KMS-11 (cell line): ENCODE results near the gene CHPF.

Experiments used
- H2AFZ ChIP-seq: fragments of 200-600 bp; sonication (generic); 2 replicates; pipeline ENCODE4 v1.6.1; 2016; ENCODE audit warnings: antibody characterized with exemption, mixed run types, low read depth
- H3K27ac ChIP-seq: fragments of 200-600 bp; sonication (generic); 2 replicates; pipeline ENCODE4 v1.6.1; 2016; ENCODE audit warnings: mild to moderate bottlenecking, mixed run types
- H3K27me3 ChIP-seq: fragments of 200-600 bp; sonication (generic); 2 replicates; pipeline ENCODE4 v1.6.1; 2017; ENCODE audit warnings: mild to moderate bottlenecking, low read depth, mixed run types, moderate library complexity; ENCODE audit not compliant: insufficient read depth
- H3K36me3 ChIP-seq: fragments of 200-600 bp; sonication (generic); 2 replicates; pipeline ENCODE4 v1.6.1; 2017; ENCODE audit warnings: mild to moderate bottlenecking, mixed run types; ENCODE audit not compliant: insufficient read depth
- H3K4me1 ChIP-seq: fragments of 200-600 bp; sonication (generic); 2 replicates; pipeline ENCODE4 v1.6.1; 2016; ENCODE audit warnings: mild to moderate bottlenecking, low read depth, mixed run types; ENCODE audit not compliant: poor library complexity, severe bottlenecking
- H3K4me2 ChIP-seq: fragments of 200-600 bp; sonication (generic); 2 replicates; pipeline ENCODE4 v1.7.0; 2016; ENCODE audit warnings: mild to moderate bottlenecking, mixed run types
- H3K4me3 ChIP-seq: fragments of 200-600 bp; sonication (generic); IDR thresholded peaks from 2 replicates; pipeline ENCODE4 v1.6.1; 2017; ENCODE audit warnings: low read depth, low read length, mixed read lengths; ENCODE audit not compliant: insufficient read depth
- H3K79me2 ChIP-seq: fragments of 200-600 bp; sonication (generic); 2 replicates; pipeline ENCODE4 v1.6.1; 2016; ENCODE audit warnings: low read depth, mixed run types; ENCODE audit not compliant: insufficient read depth
- H3K9ac ChIP-seq: fragments of 200-600 bp; sonication (generic); 2 replicates; pipeline ENCODE4 v1.6.1; 2016; ENCODE audit warnings: mild to moderate bottlenecking, mixed run types
- H4K20me1 ChIP-seq: fragments of 200-600 bp; sonication (generic); 2 replicates; pipeline ENCODE4 v1.6.1; 2016; ENCODE audit warnings: mild to moderate bottlenecking, mixed run types; ENCODE audit not compliant: insufficient read depth
- CTCF ChIP-seq: fragments of 200-600 bp; sonication (generic); conservative IDR thresholded peaks from 2 replicates; pipeline ENCODE4 v1.6.1; 2017; ENCODE audit warnings: low read depth, mild to moderate bottlenecking, antibody characterized with exemption, low read length, moderate library complexity, mixed read lengths

The CHPF gene

DNA sequence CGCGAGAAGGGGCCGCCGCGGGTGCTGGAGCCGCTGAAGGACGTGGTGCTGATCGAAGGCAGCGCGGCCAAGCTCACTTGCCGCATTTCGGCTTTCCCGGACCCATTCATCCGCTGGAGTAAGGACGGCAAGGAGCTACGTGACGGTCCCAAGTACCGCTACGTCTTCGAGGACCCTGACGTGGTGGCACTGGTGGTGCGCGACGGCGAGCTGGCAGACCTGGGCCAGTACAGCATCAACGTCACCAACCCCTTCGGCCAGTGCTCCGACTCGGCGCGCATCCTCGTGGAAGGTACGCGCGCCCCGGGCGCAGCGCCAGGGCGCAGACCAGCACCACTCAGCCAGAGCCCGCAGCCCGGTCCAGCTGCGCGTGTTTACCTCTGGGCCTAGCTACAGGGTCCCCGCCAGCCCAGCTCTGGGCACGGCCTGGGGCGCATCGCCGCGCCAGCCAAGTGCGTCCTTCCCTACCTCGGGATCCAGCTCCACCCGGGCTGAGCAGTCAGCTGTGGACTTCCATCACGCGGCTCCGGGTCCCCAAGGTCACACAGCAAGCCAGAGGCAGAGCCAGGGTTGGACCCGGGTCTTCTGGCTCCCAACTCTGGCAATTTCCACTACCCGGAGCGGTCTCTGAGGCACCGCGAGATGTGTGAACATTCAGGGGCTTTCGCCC is 46.6 kb downstream of the CHPF start:
- H3K79me2 ChIP-seq: no peaks in the 10 kb centered on the region
- H3K36me3 ChIP-seq: no peaks in the 10 kb centered on the region
- no peak overlapping the region for H3K9ac ChIP-seq
- H2AFZ ChIP-seq: peak overlapping the region; percentile 95; the same call in 1 of the 2 replicates
- H3K4me1 ChIP-seq: peaks cover 13% of the 10 kb centered on the region
- H3K27ac ChIP-seq: no peak overlapping the region
- peaks cover 30% of the 10 kb centered on the region for H3K27me3 ChIP-seq
- H3K4me3 ChIP-seq: no peak overlapping the region
- TF ChIP-seq CTCF: no peak
- no peaks in the 10 kb centered on the region for H4K20me1 ChIP-seq
- H3K4me2 ChIP-seq: no peak overlapping the region

- no peaks in the 10 kb centered on the region for H3K79me2 ChIP-seq
- H2AFZ ChIP-seq: no peak overlapping the region
- peaks cover 13% of the 10 kb centered on the region for H3K4me1 ChIP-seq
- no peaks in the 10 kb centered on the region for H4K20me1 ChIP-seq
- no peak overlapping the region for H3K4me2 ChIP-seq
- H3K4me3 ChIP-seq: no peak overlapping the region
- H3K36me3 ChIP-seq: no peaks in the 10 kb centered on the region
- peaks cover 37% of the 10 kb centered on the region for H3K27me3 ChIP-seq
- H3K9ac ChIP-seq: no peak overlapping the region
- no peak for TF ChIP-seq CTCF
- no peak overlapping the region for H3K27ac ChIP-seq
Measured at GRCh38 chr2:219496247-219496824, 47.3 kb downstream of the CHPF start.

DNA sequence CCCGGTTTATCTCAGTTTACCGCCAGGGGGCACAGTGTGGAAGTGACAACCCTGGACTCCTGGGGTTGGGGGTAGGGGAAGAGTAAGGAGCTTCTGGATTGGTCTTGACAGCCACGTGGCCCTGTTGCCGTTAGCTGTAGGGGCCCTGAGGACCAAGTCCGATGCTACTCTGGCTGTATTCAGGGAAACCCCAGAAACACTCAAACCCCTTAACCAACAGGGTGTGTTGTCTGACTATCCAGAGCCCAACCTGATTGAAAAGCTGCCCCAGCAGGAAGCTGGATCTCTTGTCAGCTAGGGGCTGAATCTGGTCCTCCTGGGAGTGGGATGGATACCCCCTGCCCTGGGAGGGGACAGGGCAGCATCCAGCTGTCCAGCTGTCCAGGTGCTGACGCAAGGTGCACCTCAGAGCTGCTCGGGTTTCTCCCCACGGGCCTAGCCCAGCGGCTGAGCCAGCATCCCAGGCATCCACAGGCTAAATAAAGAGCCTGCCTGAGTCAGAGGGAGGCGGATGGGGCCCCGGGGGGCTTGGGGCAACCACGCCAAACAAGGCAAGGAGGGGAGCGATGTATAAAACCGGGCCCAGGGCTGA is 48.0 kb downstream of the CHPF start:
- Histone ChIP-seq H3K4me3 (no peak overlapping the region), H2AFZ (no peak overlapping the region; the same call in 1 of the 2 replicates), H3K36me3 (no peaks in the 10 kb centered on the region), H4K20me1 (no peaks in the 10 kb centered on the region), H3K4me1 (peaks cover 13% of the 10 kb centered on the region), H3K27me3 (peaks cover 44% of the 10 kb centered on the region), H3K27ac (no peak overlapping the region), H3K9ac (no peak overlapping the region), H3K79me2 (no peaks in the 10 kb centered on the region), H3K4me2 (peak overlapping the region; percentile 15; the same call in 1 of the 2 replicates)
- peak; percentile 67; the same call in 1 of the 2 replicates for TF ChIP-seq CTCF

- Histone ChIP-seq H3K27me3 (peaks cover 46% of the 10 kb centered on the region), H3K4me2 (peak overlapping the region; percentile 15; the same call in 1 of the 2 replicates), H3K79me2 (no peaks in the 10 kb centered on the region), H3K4me1 (peaks cover 13% of the 10 kb centered on the region), H3K9ac (no peak overlapping the region), H3K27ac (no peak overlapping the region), H4K20me1 (no peaks in the 10 kb centered on the region), H3K36me3 (no peaks in the 10 kb centered on the region), H3K4me3 (no peak overlapping the region), H2AFZ (no peak overlapping the region)
- TF ChIP-seq CTCF: no peak; the same call in 1 of the 2 replicates
Measured at GRCh38 chr2:219494952-219495530, 48.6 kb downstream of the CHPF start.
